Measurements from ENCODE around the gene MECP2. TPM values are rescaled to one million over a fixed set of nuclear protein-coding genes. Genes with fewer than 3 reads are reported as not detected.

MECP2 gene
- total RNA-seq, 1 experiment from 2014 or later = 30.6 TPM

DNA sequence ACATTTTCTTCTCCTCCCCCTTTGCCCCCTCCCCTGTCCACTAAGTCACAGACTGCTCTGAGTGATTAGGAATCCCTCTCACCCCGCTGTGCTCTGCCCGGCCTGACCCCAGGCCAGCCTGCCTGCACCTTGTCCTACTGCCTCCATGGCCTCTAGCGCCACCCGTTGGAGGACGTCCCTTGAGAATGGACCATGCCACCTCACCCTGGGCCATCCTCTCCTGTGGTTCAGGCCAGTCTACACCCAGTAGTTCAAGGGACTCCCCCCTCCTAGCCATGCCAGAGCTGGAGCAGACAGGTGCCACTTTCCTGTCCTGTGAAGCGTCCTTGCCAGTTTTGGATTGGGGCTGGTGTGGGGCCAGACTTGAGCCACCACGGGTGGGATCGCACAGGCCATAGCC, 68.1 kb downstream of the MECP2 start:
- ChIA-PET POLR2A (no interaction called here), CTCF (no interaction called here)
- Mint-ChIP-seq H3K4me3 (ENCODE audit: unreplicated experiment) (no peak overlapping the region), H3K27ac (ENCODE audit: unreplicated experiment) (no peak overlapping the region), H3K27me3 (ENCODE audit: insufficient read depth, unreplicated experiment) (no peaks in the 10 kb centered on the region), H3K4me1 (ENCODE audit: low read depth, unreplicated experiment) (no peaks in the 10 kb centered on the region), H3K36me3 (ENCODE audit: insufficient read depth, unreplicated experiment) (peaks cover 25% of the 10 kb centered on the region), H3K9me3 (ENCODE audit: unreplicated experiment) (no peaks in the 10 kb centered on the region)
- Histone ChIP-seq H3K9me3 (no peaks in the 10 kb centered on the region), H3K27me3 (replicated peaks; ENCODE audit: control insufficient read depth, insufficient read depth, low read length) (no peaks in the 10 kb centered on the region), H3K36me3 (ENCODE audit: control insufficient read depth, insufficient read depth, low read length) (no peaks in the 10 kb centered on the region; the same call in 1 of the 2 replicates), H3K4me3 (ENCODE audit: low read depth, low read length) (no peak overlapping the region), H3K4me1 (no peaks in the 10 kb centered on the region)
- BruUV-seq (replicated peaks) = no TSS peak
- TF ChIP-seq, protein P1, sequence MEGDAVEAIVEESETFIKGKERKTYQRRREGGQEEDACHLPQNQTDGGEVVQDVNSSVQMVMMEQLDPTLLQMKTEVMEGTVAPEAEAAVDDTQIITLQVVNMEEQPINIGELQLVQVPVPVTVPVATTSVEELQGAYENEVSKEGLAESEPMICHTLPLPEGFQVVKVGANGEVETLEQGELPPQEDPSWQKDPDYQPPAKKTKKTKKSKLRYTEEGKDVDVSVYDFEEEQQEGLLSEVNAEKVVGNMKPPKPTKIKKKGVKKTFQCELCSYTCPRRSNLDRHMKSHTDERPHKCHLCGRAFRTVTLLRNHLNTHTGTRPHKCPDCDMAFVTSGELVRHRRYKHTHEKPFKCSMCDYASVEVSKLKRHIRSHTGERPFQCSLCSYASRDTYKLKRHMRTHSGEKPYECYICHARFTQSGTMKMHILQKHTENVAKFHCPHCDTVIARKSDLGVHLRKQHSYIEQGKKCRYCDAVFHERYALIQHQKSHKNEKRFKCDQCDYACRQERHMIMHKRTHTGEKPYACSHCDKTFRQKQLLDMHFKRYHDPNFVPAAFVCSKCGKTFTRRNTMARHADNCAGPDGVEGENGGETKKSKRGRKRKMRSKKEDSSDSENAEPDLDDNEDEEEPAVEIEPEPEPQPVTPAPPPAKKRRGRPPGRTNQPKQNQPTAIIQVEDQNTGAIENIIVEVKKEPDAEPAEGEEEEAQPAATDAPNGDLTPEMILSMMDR (IDR thresholded peaks at IDR 0.05; ENCODE audit: insufficient read depth in 1 of 2, low read depth in 1 of 2, low read length in 1 of 2, severe bottlenecking in 1 of 2, unreplicated experiment in 1 of 2) = no peak
- DNase-seq = no peak
- intact Hi-C loops (cut with micrococcal nuclease; ENCODE audit: unreplicated experiment) = no loop called here

DNA sequence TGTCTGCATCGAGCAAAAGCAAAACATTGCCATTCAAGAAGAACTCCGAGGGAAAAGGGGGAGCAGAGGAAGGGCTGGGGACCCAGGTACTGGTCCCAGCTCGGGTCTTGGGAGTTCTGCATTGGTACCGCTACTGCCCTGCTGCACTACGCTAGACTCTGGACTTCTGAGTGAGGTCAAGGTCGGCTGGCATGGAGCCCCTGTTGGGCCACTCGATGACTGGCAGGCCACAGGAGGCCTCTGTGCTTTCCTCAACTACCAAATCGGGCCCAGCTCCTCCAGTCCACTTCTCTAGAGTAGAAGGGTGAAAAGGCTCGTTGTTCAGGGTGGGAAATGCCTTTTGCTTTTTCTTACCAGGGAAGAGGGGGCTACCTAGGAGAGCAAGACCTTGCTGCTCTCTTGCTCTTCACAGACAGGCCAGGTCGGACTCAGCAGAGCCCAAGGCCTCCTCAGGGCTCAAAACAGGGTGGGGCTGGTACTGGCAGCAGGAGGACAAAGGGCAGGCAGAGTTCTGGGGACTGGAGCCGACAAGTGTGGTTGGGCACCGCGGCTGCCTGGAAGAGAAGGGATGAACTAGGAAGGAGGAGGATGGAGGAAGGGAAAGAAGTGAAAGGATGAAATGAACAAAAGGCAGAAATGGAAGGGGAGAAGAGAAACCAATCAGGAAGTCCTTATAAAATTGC, 68.9 kb downstream of the MECP2 start:
- no peak for DNase-seq
- POLR2A ChIA-PET = no interaction called here
- no peaks in the 10 kb centered on the region for H3K27me3 Mint-ChIP-seq (ENCODE audit: insufficient read depth, unreplicated experiment)
- no TSS peak for BruUV-seq (replicated peaks)
- no peaks in the 10 kb centered on the region for H3K27me3 ChIP-seq (replicated peaks; ENCODE audit: control insufficient read depth, insufficient read depth, low read length)
- H3K36me3 Mint-ChIP-seq (ENCODE audit: insufficient read depth, unreplicated experiment) = peaks cover 25% of the 10 kb centered on the region
- H3K9me3 ChIP-seq = no peaks in the 10 kb centered on the region
- H3K4me1 Mint-ChIP-seq (ENCODE audit: low read depth, unreplicated experiment) = no peaks in the 10 kb centered on the region
- CTCF ChIA-PET = no interaction called here
- H3K4me3 ChIP-seq (ENCODE audit: low read depth, low read length) = no peak overlapping the region
- no peaks in the 10 kb centered on the region for H3K9me3 Mint-ChIP-seq (ENCODE audit: unreplicated experiment)
- no peaks in the 10 kb centered on the region; the same call in 1 of the 2 replicates for H3K36me3 ChIP-seq (ENCODE audit: control insufficient read depth, insufficient read depth, low read length)
- no peaks in the 10 kb centered on the region for H3K4me1 ChIP-seq
- intact Hi-C loops (cut with micrococcal nuclease; ENCODE audit: unreplicated experiment) = no loop called here
- no peak overlapping the region for H3K27ac Mint-ChIP-seq (ENCODE audit: unreplicated experiment)
- no peak overlapping the region for H3K4me3 Mint-ChIP-seq (ENCODE audit: unreplicated experiment)
- TF ChIP-seq, protein P1 (IDR thresholded peaks at IDR 0.05; ENCODE audit: insufficient read depth in 1 of 2, low read depth in 1 of 2, low read length in 1 of 2, severe bottlenecking in 1 of 2, unreplicated experiment in 1 of 2) = no peak

DNA sequence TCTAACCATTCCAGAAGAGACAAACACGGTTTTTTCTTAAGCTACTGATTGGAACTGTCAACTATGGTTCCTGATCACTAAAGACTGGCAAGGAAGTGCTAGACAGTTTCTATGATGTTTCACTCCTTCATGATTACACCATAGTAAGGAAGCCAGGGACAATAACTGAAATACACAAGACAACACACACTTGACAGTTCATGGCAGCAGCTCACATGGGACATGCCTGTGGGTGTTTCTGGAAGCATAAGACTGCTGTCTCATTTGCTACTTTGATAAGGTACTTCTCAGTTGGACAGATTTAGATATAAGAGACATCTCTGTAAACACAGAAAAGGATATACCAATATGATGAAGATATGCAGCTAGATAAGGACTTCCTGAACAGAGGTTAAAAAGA, 69.5 kb downstream of the MECP2 start:
- no peaks in the 10 kb centered on the region; the same call in 1 of the 2 replicates for H3K36me3 ChIP-seq (ENCODE audit: control insufficient read depth, insufficient read depth, low read length)
- TF ChIP-seq, protein P1 (IDR thresholded peaks at IDR 0.05; ENCODE audit: insufficient read depth in 1 of 2, low read depth in 1 of 2, low read length in 1 of 2, severe bottlenecking in 1 of 2, unreplicated experiment in 1 of 2) = no peak
- Mint-ChIP-seq H3K27me3 (ENCODE audit: insufficient read depth, unreplicated experiment) (no peaks in the 10 kb centered on the region), H3K27ac (ENCODE audit: unreplicated experiment) (no peak overlapping the region), H3K9me3 (ENCODE audit: unreplicated experiment) (no peaks in the 10 kb centered on the region), H3K4me3 (ENCODE audit: unreplicated experiment) (no peak overlapping the region), H3K36me3 (ENCODE audit: insufficient read depth, unreplicated experiment) (peaks cover 23% of the 10 kb centered on the region), H3K4me1 (ENCODE audit: low read depth, unreplicated experiment) (no peaks in the 10 kb centered on the region)
- intact Hi-C loops (cut with micrococcal nuclease; ENCODE audit: unreplicated experiment) = no loop called here
- no peak for DNase-seq
- CTCF ChIA-PET = no interaction called here
- POLR2A ChIA-PET = no interaction called here
- H3K9me3 ChIP-seq = no peaks in the 10 kb centered on the region
- no peaks in the 10 kb centered on the region for H3K27me3 ChIP-seq (replicated peaks; ENCODE audit: control insufficient read depth, insufficient read depth, low read length)
- no TSS peak for BruUV-seq (replicated peaks)
- H3K4me1 ChIP-seq = no peaks in the 10 kb centered on the region
- H3K4me3 ChIP-seq (ENCODE audit: low read depth, low read length) = no peak overlapping the region

All from Caco-2 (cell line).